ENCODE measurements around the gene RPL12. TPM values are rescaled to one million over a fixed set of nuclear protein-coding genes. Genes with fewer than 3 reads are reported as not detected.

Gene RPL12
- 2,436 and 2,865 TPM in 2 replicates for total RNA-seq

DNA sequence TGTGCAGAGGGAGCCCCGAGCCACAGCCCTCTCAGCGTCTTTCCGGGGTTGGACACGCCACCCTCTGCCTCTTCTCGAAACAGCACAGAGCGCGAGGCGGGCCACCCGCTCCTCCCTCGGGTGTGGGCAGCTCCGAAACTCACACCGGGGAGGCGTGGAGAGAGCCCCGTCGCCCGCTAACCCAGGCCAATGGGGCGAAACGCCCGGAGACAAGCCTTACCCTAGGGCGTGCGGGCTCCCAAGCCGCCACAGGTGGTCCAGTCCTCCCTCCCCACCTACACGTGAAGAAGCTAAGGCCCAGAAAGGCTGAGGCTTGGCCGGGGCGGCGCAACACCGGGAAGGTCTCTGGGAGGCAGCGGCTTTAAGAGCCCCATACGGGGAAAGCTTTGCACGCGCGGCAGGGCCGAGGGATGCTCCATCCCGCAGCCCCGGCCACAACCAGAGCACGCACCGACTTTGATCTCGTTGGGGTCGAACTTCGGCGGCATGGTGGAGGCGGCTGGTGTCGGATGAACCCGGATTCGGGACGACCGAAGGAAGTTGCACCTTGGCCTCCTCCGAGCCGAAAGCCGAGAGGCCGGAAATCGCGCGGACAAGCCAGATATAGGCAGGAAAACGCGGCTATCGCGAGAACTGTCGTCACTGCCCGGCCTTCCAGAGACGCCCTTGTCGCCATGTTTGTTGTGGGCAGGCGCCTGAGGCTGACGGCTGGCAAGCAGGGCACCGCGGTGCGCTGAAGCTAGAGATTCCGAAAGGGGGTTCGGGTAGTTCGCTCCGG, at the start of gene RPL12, which contains the start of gene LRSAM1:
Gene RPL12, minus strand, starts transcription at position 577 of the 778 bp plus-strand sequence. Its CDS starts 89 bp downstream, at position 488.
Gene LRSAM1, plus strand, starts transcription at position 681 of the 778 bp plus-strand sequence. CDS start 3,018 bp downstream, outside the sequence.

DNA sequence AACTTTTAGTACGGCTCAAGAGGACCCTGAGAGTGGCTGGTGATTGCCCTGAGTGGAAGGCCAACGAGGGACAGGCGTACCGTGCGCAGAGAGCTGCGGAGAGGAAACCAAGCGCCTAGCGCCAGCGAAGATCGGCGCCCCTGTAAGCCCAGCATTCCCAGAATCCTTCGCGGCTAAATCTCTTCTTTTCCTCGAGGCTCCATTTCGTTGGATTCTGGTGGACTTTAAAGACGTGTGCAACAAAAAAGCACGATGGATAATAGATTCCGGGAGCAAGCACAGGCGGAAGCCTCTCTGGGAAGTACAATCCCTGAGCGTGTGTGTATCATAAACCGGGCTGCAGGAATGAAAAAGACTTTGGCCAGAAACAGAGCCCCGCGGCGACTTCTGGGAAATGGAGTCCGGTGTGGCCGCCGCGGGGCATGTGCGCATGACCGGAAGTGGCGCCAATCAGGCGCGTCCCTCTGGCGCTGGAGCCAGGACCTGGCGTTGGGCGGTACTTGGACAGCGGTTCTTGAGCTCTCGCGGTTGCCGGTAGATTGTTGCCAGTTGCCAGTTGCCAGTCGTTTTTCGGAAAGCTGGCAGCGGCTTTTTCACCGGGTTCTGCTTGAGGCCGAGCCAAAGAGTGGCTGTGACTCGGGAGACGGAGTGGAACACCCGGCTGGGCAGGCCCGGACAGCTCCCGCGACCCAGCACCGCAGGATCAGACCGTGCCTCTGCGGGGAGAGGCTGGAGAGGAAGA, 27.1 kb downstream of the RPL12 start, which contains the start of gene ZNF79:
Gene ZNF79, plus strand, starts transcription at position 449 of the 742 bp plus-strand sequence. CDS start 406 bp downstream, outside the sequence.

Other genes with a start within 250 kb of the RPL12 start
- 0.23 and 3.5 TPM in 2 replicates for gene GARNL3, start 186.6 kb downstream of the RPL12 start, total RNA-seq
- gene SLC2A8, start 54.2 kb downstream of the RPL12 start, total RNA-seq = 15.0 and 26.3 TPM in 2 replicates
- 4.1 and 5.8 TPM in 2 replicates for gene ZNF79, start 27.0 kb downstream of the RPL12 start, total RNA-seq
- gene LRSAM1, start 104 bp upstream of the RPL12 start, total RNA-seq = 25.9 and 27.5 TPM in 2 replicates
- gene STXBP1, start 160.9 kb upstream of the RPL12 start, total RNA-seq = 14.8 and 30.6 TPM in 2 replicates

Data from airway epithelial cell (primary cell).